NCI-H1105 treated with DMSO at 0.1 percent for 48 hours (cell line): Measurements from ENCODE around the gene LRRC8A.

ENCODE experiments used
- DNase-seq: peaks from one replicate; lab custom pipeline; 2025; lab: John Stamatoyannopoulos, UW

The LRRC8A gene

DNA sequence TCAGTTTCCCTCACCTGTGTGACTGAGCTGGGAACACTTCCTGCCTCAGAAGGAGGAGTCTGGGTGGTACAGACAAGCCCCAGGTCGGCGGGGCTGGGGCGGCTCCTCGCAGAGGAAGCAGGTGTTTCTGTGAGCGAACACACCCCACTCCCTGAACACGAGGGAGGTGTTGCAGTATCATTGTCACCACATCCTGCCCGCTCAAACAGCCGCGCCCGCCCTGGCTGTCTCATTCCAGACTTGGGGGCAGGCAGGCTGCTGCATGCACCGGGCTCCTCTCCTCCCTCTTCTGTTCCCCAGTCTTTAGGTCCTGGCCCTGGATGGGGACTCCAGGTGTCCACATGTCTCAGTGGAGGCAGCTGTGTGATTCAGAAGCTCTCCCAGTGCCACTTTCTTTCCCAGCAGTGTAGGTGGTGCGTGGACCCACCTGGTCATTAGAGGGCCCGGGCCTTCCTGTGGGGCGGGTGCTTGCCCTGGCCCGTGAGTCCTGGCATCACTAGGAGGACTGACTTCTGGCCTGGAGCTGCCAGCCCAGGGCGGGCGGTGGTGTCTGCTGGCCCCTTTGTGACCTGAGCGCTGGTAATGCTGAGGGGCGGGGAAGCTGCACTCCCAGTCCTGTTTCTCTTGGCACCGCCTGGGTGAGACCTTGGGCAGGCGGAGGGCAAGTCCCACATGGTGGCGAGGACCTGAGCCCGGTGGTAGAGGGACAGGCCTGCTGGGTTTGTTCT is 20.6 kb downstream of the LRRC8A start:
- no peak for DNase-seq

GRCh38 chr9:128903079-128903461 is 21.1 kb downstream of the LRRC8A start:
- DNase-seq, result no peak

DNA sequence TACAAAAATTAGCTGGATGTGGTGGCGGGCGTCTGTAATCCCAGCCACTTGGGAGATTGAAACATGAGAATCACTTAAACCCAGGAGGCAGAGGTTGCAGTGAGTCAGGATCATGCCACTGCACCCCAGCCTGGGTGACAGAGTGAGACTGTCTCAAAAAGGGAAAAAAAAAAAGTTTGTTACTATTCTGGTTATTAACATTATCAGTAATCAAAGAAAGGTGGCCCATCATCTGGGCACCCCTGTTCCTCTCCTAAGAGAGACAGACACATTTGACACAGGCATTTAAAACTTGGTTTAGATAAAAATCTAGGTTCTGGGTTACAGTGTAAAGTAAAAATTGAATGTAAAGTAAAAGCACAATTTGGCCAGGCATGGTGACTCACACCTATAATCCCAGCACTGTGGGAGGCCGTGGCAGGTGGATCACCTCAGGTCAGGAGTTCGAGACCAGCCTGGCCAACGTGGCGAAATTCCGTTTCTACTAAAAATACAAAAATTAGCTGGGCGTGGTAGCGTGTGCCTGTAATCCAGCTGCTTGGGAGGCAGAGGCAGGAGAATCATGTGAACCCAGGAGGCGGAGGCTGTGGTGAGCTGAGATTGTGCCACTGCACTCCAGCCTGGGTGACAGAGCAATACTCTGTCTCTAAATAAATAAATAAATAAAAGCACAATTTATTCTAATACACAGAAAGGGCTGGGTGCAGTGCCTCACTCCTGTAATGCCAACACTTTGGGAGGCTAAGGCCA is 22.1 kb downstream of the LRRC8A start:
- DNase-seq, result no peak

- no peak for DNase-seq
Observed at GRCh38 chr9:128905964-128906363, 24.0 kb downstream of the LRRC8A start.

GRCh38 chr9:128906741-128907140 is 24.8 kb downstream of the LRRC8A start:
- no peak for DNase-seq

- no peak for DNase-seq
Observed at GRCh38 chr9:128908372-128908771, 26.4 kb downstream of the LRRC8A start.

DNA sequence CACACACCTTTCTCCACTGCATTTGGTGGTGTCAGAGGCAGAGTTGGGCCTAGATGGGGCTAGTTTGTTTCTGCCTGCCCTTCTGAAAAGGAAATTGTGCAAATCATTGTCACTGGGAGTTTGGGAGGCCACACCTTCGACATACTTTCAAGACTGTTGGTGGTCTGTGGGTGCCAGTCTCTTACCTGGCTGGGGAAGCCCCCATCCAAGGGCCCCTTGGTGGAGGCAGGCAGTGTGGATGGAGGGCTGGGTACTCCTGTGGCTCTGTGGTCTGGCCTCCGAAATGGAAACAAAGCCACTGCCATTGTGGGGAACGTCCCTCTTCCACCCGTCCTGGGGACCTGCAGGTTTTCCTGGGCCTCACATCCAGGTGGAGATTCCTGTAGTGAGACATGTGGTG is 27.9 kb downstream of the LRRC8A start:
- no peak for DNase-seq

DNA sequence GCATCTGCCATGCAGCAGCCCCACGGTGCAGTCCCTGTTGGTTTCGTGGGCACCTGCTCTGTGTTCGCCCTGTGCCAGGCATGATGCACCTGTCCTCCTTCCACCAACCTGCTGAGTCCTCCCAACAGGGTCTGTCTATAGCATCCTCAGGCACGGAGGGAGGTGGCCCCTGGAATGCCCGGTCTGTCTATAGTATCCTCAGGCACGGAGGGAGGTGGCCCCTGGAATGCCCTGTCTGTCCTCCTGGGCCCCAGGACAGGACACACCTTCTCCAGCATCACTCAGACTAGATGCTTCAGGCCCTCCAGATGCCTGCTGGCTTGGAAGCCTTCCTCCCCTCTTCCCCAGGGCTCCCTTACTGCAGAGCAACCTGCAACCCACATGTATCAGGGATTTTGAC is 29.0 kb downstream of the LRRC8A start:
- DNase-seq, result no peak

- no peak for DNase-seq
Observed at GRCh38 chr9:128911529-128912035, 29.6 kb downstream of the LRRC8A start.

- no peak for DNase-seq
Observed at GRCh38 chr9:128912270-128912853, 30.4 kb downstream of the LRRC8A start.

- DNase-seq, result no peak
Observed at GRCh38 chr9:128913048-128913900, 31.3 kb downstream of the LRRC8A start.

DNA sequence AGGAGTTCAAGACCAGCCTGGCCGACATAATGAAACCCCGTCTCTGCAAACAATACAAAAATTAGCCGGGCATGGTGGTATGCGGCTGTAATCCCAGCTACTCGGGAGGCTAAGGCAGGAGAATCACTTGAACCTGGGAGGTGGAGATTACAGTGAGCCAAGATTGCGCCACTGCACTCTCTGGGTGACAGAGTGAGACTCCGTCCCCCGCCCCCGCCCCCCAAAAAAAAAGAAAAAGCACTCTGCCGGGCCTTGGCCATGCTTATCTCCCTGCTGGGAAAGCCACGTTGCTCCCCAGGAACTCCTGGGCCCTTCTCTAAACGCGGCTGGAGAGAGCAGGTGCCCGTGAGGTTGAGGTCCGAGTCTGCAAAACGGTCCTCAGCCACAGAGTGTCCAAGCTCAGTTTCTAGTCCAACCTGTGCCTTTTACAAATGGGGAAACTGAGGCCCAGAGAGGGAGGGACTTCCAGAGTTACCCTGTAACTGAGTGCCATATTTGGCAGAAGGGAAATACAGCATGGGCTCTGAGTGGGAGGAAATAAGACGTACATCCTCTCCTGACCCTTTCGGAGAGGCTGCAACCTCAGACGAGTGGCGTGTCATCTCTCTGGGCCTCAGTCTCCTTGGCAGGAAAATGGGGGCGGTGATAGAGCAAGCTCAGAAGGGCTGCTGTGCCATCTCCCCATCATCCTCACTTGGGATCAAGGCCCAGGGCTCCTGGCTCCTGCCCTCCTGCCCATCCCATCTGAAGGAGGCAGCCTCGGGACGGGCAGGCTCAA is 32.3 kb downstream of the LRRC8A start:
- DNase-seq, result no peak

- DNase-seq, result no peak
Observed at GRCh38 chr9:128916204-128916603, 34.3 kb downstream of the LRRC8A start.

- DNase-seq, result no peak
Observed at GRCh38 chr9:128916745-128917144, 34.8 kb downstream of the LRRC8A start.

DNA sequence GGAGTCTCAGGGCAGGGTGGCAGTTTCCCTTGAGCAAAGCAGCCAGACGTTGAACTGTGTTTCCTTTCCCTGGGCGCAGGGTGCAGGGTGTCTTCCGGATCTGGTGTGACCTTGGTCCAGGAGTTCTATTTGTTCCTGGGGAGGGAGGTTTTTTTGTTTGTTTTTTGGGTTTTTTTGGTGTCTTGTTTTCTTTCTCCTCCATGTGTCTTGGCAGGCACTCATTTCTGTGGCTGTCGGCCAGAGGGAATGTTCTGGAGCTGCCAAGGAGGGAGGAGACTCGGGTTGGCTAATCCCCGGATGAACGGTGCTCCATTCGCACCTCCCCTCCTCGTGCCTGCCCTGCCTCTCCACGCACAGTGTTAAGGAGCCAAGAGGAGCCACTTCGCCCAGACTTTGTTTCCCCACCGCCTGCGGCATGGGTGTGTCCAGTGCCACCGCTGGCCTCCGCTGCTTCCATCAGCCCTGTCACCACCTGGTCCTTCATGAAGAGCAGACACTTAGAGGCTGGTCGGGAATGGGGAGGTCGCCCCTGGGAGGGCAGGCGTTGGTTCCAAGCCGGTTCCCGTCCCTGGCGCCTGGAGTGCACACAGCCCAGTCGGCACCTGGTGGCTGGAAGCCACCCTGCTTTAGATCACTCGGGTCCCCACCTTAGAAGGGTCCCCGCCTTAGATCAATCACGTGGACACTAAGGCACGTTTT is 35.4 kb downstream of the LRRC8A start:
- no peak for DNase-seq

- DNase-seq, result no peak
Observed at GRCh38 chr9:128918921-128919320, 37.0 kb downstream of the LRRC8A start.

DNA sequence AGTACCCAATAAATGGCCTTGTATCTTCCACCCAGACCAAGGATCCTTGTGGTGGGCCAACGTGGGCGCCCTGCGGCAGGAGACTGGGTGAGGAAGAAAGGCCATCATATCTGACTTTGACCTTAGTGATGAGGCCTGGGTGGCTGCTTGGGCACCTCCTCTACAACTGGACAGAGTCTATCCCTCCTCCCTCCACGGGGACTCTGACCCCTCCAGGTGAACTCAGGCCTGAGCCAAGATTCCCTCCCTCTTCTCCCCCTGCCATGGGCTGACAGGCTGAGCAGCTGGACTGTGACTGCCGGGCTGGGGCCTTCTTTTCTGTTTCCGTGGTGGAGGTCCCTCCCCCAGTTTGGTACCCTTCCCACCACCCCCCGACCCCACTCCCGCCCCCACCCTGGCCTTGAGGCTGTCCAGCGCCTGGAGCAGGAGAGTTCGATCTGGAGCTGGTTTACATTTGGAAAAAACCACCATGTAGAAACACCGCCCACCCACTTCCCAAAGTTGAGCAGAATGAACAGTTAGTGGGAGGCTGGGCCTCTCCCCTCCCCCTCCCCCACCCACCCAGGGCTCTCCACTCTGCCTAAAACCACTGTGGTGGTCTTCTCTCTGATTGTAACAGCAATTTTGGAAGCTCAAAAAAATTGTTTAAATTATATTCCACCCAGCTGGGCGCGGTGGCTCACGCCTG is 37.6 kb downstream of the LRRC8A start:
- DNase-seq, result no peak

DNA sequence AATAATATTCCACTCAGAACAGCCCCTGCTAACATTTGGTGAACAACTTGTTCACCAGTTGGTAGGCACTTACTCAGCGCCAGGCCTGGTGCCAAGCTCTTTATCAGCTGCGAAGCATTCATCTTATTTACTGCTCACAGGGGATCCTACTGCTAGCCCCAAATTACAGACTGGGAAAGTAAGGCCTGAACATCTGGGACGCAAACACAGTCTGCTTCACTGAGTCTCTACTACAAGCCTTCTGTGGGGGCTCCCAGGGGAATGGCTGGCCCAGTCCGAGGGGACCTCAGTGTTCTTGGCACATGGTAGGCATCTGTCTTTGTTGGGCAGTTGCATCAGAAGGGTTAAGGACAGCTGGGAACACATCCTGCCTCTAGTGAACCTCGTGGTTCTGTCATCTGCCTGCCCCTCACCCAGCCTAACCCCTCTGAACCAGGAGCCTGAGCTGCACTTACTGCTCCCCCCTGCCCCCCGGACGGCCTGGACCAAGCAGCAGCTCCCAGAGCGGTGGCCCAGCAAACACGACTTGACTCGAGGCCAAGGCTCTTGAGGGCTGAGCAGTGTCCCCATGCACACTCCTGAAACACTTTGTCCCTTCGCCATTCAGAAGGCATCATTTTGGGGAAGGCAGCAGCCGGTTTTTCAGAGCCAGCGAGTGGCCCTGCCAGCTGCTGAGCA is 38.6 kb downstream of the LRRC8A start, which contains the start of gene PHYHD1:
Gene PHYHD1, plus strand, starts transcription at position 602 of the 678 bp plus-strand sequence. CDS start 1,342 bp downstream, outside the sequence.
- DNase-seq, result no peak
